CD14-positive monocyte (primary cell): ENCODE measurements around the gene RAB11FIP4. TPM values are rescaled to one million over a fixed set of nuclear protein-coding genes. Genes with fewer than 3 reads are reported as not detected.

ENCODE experiments used
- DNase-seq, 3 donors: peaks; one replicate each; pipeline ENCODE4 v3.0.0-alpha.2; 2011 to 2022
- H2AFZ ChIP-seq: 2 replicates; pipeline ENCODE4 v1.6.0; 2012; ENCODE audit warnings: mild to moderate bottlenecking, low read depth, low read length, inconsistent platforms; ENCODE audit not compliant: insufficient read depth, poor library complexity, severe bottlenecking
- H3K27ac ChIP-seq, 2 donors: 1 replicate in 1 of 2; 2 replicates in 1 of 2; pipeline ENCODE4 v1.5.1; 2012 to 2013; ENCODE audit warnings: low read length in 2 of 2, control low read depth in 1 of 2, inconsistent platforms in 1 of 2, low read depth in 1 of 2, mild to moderate bottlenecking in 1 of 2
- H3K27me3 ChIP-seq, 2 donors: one replicate each; pipeline versions ENCODE4 v1.6.0 to v1.6.1; 2011 to 2013; ENCODE audit warnings: low read length in 2 of 2; ENCODE audit not compliant: control insufficient read depth in 2 of 2, insufficient read depth in 2 of 2
- H3K36me3 ChIP-seq, 2 donors: replicated peaks in 1 of 2; 1 replicate in 1 of 2; 2 replicates in 1 of 2; pipeline versions ENCODE4 v1.5.1 to v1.6.1; 2012 to 2013; ENCODE audit warnings: low read length in 2 of 2, control low read depth in 1 of 2, inconsistent platforms in 1 of 2, mild to moderate bottlenecking in 1 of 2; ENCODE audit not compliant: insufficient read depth in 2 of 2, control insufficient read depth in 1 of 2
- H3K4me1 ChIP-seq, 2 donors: 1 replicate in 1 of 2; 2 replicates in 1 of 2; pipeline versions ENCODE4 v1.5.1 to v1.6.1; 2012 to 2013; ENCODE audit warnings: low read length in 2 of 2, control low read depth in 1 of 2, inconsistent platforms in 1 of 2, mild to moderate bottlenecking in 1 of 2, moderate library complexity in 1 of 2; ENCODE audit not compliant: insufficient read depth in 2 of 2, control insufficient read depth in 1 of 2
- H3K4me2 ChIP-seq: replicated peaks from 2 replicates; pipeline ENCODE3; 2012; ENCODE audit warnings: low read length, moderate library complexity, mild to moderate bottlenecking; ENCODE audit not compliant: poor library complexity, severe bottlenecking; ENCODE audit errors: extremely low read depth
- H3K4me3 ChIP-seq, 3 experiments: fragments of 200-600 bp in 1 of 3; sonication (generic) in 1 of 3; replicated peaks in 1 of 3; 1 replicate in 2 of 3; 2 replicates in 1 of 3; pipeline ENCODE4 v1.5.1; 2011 to 2013; ENCODE audit warnings: low read length in 3 of 3, mild to moderate bottlenecking in 3 of 3, control low read depth in 2 of 3, low read depth in 2 of 3, inconsistent platforms in 1 of 3, moderate library complexity in 1 of 3
- H3K79me2 ChIP-seq: 2 replicates; pipeline ENCODE4 v1.6.0; 2012; ENCODE audit warnings: mild to moderate bottlenecking, control low read depth, inconsistent platforms, low read length, moderate library complexity; ENCODE audit not compliant: insufficient read depth
- H3K9ac ChIP-seq: 2 replicates; pipeline ENCODE4 v1.6.0; 2017; ENCODE audit warnings: low read length, mild to moderate bottlenecking; ENCODE audit not compliant: insufficient read depth, poor library complexity, severe bottlenecking
- H3K9me3 ChIP-seq, 2 donors: replicated peaks in 1 of 2; 1 replicate in 1 of 2; 2 replicates in 1 of 2; pipeline versions ENCODE4 v1.5.1 to v1.6.1; 2012 to 2013; ENCODE audit warnings: low read length in 2 of 2, control low read depth in 1 of 2; ENCODE audit not compliant: control insufficient read depth in 1 of 2, insufficient read depth in 1 of 2
- H4K20me1 ChIP-seq: 2 replicates; pipeline ENCODE4 v1.6.0; 2012; ENCODE audit warnings: mild to moderate bottlenecking, low read length, control low read depth, moderate library complexity; ENCODE audit not compliant: insufficient read depth
- H3K27ac Mint-ChIP-seq, 7 donors: one replicate each; pipeline ENCODE4 v1.8.0; 2020; ENCODE audit warnings: mild to moderate bottlenecking in 7 of 7, mixed read lengths in 7 of 7, moderate library complexity in 6 of 7, inconsistent platforms in 2 of 7
- H3K27me3 Mint-ChIP-seq, 3 donors: one replicate each; pipeline ENCODE4 v1.8.0; 2021 to 2022; ENCODE audit warnings: low read depth in 3 of 3, mild to moderate bottlenecking in 3 of 3, mixed read lengths in 3 of 3, moderate library complexity in 3 of 3, inconsistent platforms in 1 of 3
- H3K36me3 Mint-ChIP-seq, 2 donors: one replicate each; pipeline ENCODE4 v1.8.0; 2020; ENCODE audit warnings: mixed read lengths in 2 of 2, inconsistent platforms in 1 of 2, mild to moderate bottlenecking in 1 of 2
- H3K4me1 Mint-ChIP-seq: one replicate; pipeline ENCODE4 v1.8.0; 2020; ENCODE audit warnings: mild to moderate bottlenecking, mixed read lengths
- H3K4me3 Mint-ChIP-seq, 2 donors: one replicate each; pipeline ENCODE4 v1.8.0; 2020; ENCODE audit warnings: mild to moderate bottlenecking in 2 of 2, mixed read lengths in 2 of 2, moderate library complexity in 1 of 2
- H3K9me3 Mint-ChIP-seq, 7 donors: one replicate each; pipeline ENCODE4 v1.8.0; 2020 to 2022; ENCODE audit warnings: mixed read lengths in 7 of 7, mild to moderate bottlenecking in 6 of 7, moderate library complexity in 6 of 7, inconsistent platforms in 2 of 7
- CTCF ChIP-seq: fragments of 200-600 bp; IDR thresholded peaks from one replicate; pipeline ENCODE4 v1.8.0; 2022; ENCODE audit warnings: antibody characterized with exemption, mild to moderate bottlenecking
- WGBS: methylation state at CpG from one replicate; pipeline ENCODE4 v1.1.5; 2013; ENCODE audit warnings: missing lambda C conversion rate; ENCODE audit not compliant: insufficient coverage; 5-methylcytosine and 5-hydroxymethylcytosine counted together
- intact Hi-C, 2 donors: fragments of 100-400 bp; cut with micrococcal nuclease; formaldehyde crosslinking; loops; one replicate each; pipeline versions ENCODE4 v1.15.0 to v1.15.1; 2023
- polyA plus RNA-seq, 3 donors: library from polyadenylated mRNA; depleted of rRNA in 1 of 3; unstranded in 2 of 3; stranded (reverse) in 1 of 3; fragments of 300-500 nt in 2 of 3; fragments of >200 nt in 1 of 3; fragmentation: Illumina TruSeq in 2 of 3; gene quantifications; 1 replicate in 2 of 3; 2 replicates in 1 of 3; pipeline ENCODE4 v1.2.3, GENCODE V29; 2012 to 2021

Gene RAB11FIP4
- polyA plus RNA-seq, 3 donors = 10.4 to 21.9 (median 16.2) TPM

GRCh38 chr17:31488982-31489294, 97.5 kb downstream of the RAB11FIP4 start:
- WGBS = 54% methylated on average over 4 of the region's 4 CpGs
- Mint-ChIP-seq H3K36me3 (peaks cover 9 to 12% of the 10 kb centered on the region in 2 donors), H3K9me3 (no peaks in the 10 kb centered on the region), H3K27ac (peak overlapping the region; percentile 8 to 86 (median 82)), H3K4me1 (peaks cover 62% of the 10 kb centered on the region), H3K27me3 (peaks cover 13 to 28% (median 21%) of the 10 kb centered on the region in 3 donors), H3K4me3 (peak overlapping the region; percentile 91 to 99)
- TF ChIP-seq CTCF = no peak
- DNase-seq = no peak
- H3K27me3 ChIP-seq = peaks cover 0 to 6% of the 10 kb centered on the region in 2 donors
- H3K27ac ChIP-seq = peak overlapping the region; percentile 22 to 74
- peak overlapping the region; percentile 76 to 91 (median 77) for H3K4me3 ChIP-seq
- H3K9me3 ChIP-seq = no peaks in the 10 kb centered on the region
- H4K20me1 ChIP-seq = peaks cover 25% of the 10 kb centered on the region
- H3K36me3 ChIP-seq = no peaks in the 10 kb centered on the region
- peaks cover 64 to 71% of the 10 kb centered on the region in 2 donors for H3K4me1 ChIP-seq
- peaks cover 40% of the 10 kb centered on the region for H3K79me2 ChIP-seq
- H3K9ac ChIP-seq = peak overlapping the region; percentile 75
- intact Hi-C loops = no loop called here
- H2AFZ ChIP-seq = peak overlapping the region; percentile 43
- peak overlapping the region; percentile 79 for H3K4me2 ChIP-seq

- peaks cover 69 to 75% of the 10 kb centered on the region in 2 donors for H3K4me1 ChIP-seq
- peaks cover 66% of the 10 kb centered on the region for H3K4me1 Mint-ChIP-seq
- TF ChIP-seq CTCF = no peak
- H3K36me3 ChIP-seq = no peaks in the 10 kb centered on the region
- H3K9me3 Mint-ChIP-seq = no peaks in the 10 kb centered on the region
- DNase-seq = no peak
- peak overlapping the region; percentile 91 to 99 for H3K4me3 Mint-ChIP-seq
- no peak overlapping the region for H3K27ac ChIP-seq
- H3K27ac Mint-ChIP-seq = peak overlapping the region in 5 of 7 donors; percentile 6 to 86 (median 82)
- peak overlapping the region; percentile 75 for H3K9ac ChIP-seq
- H3K79me2 ChIP-seq = peaks cover 40% of the 10 kb centered on the region
- 99% methylated on average over 14 of the region's 16 CpGs for WGBS
- H3K9me3 ChIP-seq = no peaks in the 10 kb centered on the region
- peaks cover 25% of the 10 kb centered on the region for H4K20me1 ChIP-seq
- peak overlapping the region; percentile 76 to 91 (median 77) for H3K4me3 ChIP-seq
- no peak overlapping the region for H2AFZ ChIP-seq
- peaks cover 13 to 28% (median 21%) of the 10 kb centered on the region in 3 donors for H3K27me3 Mint-ChIP-seq
- peaks cover 0 to 6% of the 10 kb centered on the region in 2 donors for H3K27me3 ChIP-seq
- H3K36me3 Mint-ChIP-seq = peaks cover 9 to 12% of the 10 kb centered on the region in 2 donors
- intact Hi-C loops = loop anchor here in 1 of 2 donors (5.0 to 10.0 kb wide), 3 partner anchors 95 to 537 kb away; partner anchors contain the start of gene EVI2B
- peak overlapping the region; percentile 79 for H3K4me2 ChIP-seq
These were observed 98.0 kb downstream of the RAB11FIP4 start for GRCh38 chr17:31489295-31490018.
